Islet of Langerhans (tissue), 1 donor: ENCODE results near the gene SYNE2.

ENCODE experiments used
- FAIRE-seq: peaks from one replicate; lab custom pipeline; 2011; peaks lifted over from hg19 to GRCh38; lab: Jason Lieb, UNC

Gene SYNE2

DNA sequence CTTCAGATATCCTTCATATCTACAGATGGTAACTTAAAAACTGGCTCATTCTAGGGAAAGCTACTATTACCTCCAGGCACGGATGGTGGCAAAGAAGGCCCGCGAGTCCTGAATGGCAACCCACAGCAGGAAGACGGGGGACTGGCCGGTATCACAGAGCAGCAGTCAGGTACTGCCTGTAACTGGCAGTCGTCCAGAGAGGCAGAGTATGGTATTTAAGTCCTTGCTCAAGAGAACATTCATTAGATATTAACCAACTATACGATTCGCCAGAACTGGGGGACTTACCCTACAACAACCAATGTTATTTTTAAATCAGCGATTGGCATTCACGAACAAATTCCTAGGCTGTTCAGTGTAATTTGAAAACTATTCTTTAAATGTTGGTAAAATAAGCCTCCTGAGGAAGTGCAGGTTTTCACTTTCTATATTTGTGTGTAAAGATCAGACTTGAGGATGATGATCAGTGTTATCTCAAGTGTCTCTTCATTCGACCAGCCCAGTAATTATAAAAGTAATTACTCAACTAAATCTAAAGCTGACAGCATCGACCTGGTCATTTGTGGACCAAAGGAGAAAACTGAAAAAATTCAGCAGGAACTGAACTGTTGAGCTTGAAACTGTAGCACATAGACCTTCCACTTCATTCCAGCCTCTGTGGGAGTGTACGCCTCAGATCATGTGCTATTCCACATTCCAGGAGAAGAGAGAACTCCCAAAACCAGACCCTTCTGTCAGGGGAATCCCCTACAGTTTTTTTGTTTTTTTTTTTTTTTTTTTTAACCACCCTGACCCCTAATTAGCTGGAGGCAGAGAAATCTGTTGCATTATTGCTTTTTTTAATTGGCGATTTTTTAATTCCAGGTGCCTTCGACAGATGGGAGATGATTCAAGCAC is 365.8 kb downstream of the SYNE2 start:
- no peak for FAIRE-seq

DNA sequence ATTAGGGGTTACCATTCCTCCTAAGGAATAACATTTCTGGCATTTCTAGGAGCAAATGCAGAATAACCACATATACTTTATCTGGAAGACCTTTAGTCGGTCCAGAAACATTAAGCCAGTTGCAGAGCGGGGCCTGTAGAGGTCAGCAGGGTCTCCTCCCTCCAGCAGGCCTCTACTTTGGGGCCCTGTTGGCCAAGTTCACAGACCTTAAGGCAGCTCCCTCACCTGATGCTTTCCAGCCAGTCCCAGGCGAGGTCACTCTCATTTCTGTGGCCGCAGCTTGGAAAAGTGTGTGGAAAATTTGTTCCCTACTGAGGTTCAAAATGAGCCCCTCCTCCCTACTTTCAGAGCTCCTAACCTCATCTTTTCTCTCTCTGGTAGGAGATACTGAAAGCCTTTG is 367.3 kb downstream of the SYNE2 start:
- FAIRE-seq = no peak

DNA sequence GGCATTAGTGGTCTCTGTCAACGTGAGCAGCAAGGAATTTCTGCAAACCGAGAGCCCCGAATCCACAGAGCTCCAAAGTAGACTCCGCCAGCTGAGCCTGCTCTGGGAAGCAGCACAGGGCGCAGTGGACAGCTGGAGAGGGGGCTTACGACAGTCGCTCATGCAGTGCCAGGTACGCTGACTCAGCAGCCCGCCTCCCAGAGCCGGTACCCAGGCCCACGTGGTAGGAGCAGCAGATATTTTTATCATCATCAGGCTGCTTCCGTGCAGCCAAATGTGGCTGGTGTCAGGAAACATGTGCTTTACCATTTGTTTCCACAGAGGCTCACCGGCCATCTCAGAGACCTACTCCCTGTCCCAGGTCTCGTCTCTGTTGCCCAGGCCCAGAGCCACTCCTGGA is 367.7 kb downstream of the SYNE2 start:
- no peak for FAIRE-seq

DNA sequence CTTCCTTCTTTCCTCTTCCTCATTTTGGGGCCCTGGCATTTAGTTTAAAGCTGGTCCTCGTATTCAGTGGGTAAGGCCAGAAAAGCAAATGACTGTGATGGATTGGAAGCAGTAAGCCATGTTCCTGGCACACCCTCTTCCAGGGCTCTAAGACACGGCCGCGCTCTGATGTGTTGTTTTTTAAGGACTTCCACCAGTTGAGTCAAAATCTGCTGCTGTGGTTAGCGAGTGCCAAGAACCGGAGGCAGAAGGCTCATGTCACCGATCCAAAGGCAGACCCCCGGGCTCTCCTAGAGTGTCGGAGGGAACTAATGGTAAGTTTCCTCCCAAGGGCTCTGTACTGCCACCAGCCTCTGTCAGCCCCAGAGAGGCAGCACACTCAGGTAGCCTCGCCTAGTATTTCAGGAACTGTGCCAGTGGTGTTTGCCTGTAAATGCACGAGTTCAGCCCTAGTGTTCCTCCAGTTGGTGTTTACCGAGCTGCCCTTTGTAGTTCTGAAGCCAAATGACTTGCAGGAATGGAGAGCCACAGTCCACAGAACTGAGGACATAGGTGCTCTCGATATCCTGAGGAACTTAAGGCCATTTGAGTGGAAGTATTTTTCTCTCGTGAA is 368.7 kb downstream of the SYNE2 start:
- FAIRE-seq = no peak

DNA sequence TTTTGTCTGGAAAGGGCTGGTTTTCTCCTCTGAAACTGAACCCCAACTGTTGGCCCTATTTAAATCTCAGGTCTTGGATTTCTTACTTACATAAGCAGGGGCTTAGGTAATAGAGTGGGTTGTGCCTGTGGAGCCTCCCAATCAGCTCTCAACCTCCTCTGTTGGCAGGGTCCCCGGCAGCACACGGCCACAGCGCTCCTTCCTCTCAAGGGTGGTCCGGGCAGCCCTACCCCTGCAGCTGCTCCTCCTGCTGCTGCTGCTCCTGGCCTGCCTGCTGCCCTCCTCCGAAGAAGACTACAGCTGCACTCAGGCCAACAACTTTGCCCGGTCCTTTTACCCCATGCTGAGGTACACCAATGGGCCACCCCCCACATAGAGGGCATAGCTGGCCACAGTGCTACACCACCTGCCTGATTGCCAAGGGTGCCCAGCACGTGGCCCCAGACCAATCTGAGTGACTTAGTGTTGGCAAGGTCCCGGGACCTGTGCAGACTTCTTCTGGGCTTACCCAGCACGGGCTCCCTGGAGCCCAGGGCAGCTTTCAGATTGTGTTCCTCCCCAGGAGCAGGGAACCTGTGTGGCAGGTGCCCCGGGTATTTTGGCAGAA is 372.4 kb downstream of the SYNE2 start:
- no peak for FAIRE-seq

DNA sequence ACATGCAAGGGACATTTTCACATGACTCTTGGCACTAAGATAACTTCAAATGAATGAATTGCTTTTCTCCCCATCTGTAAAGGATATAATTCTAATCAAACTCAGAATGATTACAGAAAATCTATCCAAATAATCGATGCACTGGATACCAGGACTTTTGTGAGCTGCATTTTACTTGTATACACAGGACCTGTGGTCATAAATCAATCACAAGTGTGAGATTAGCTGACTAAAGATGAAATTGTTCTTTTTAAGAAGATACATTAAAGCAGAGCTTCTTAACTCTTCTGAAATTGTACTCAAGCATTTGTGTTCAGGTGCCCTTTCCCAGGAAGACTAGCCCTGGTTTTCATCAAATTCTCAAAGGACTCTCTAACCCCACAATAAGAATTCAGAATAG is 375.1 kb downstream of the SYNE2 start:
- no peak for FAIRE-seq

DNA sequence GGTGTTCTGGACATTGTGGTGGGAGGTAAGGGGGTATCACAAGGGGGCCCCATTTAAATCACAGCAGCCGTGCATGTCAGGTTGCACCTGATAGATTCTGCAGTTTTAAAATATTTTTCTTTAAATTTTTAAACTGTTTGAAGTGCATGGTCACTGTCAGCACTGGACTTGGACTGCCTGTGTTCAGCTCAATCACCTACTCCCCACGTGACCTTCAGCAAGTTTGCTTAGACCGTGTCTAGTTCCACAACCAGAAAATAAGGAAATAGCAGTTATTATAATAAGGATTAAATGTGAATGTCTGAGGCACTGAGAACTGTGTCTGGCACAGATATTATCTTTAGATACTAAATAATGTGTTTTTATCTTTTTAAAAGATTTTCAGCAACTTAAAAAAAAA is 376.7 kb downstream of the SYNE2 start:
- FAIRE-seq = no peak

- no peak for FAIRE-seq
Observed at GRCh38 chr14:64232095-64232838, 379.5 kb downstream of the SYNE2 start.

DNA sequence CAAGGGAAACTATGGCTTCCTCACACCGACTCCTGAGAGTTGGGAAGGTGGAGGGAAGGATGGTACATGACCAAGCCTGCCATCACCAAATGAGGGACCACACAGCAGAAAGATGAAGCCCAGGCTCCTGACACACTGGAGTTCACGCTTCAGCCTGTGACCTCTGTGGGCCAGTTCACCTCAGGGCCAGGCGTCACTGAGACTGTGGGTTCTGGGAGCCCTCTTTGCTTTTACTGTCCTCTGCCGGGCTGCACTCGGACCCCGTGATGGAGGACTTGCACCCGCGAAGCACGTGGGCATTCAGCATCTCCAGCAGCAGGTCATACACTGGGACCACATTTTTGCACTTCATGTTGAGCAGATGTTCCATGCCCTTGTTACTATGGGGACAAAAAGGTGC is 380.1 kb downstream of the SYNE2 start:
- FAIRE-seq = no peak

DNA sequence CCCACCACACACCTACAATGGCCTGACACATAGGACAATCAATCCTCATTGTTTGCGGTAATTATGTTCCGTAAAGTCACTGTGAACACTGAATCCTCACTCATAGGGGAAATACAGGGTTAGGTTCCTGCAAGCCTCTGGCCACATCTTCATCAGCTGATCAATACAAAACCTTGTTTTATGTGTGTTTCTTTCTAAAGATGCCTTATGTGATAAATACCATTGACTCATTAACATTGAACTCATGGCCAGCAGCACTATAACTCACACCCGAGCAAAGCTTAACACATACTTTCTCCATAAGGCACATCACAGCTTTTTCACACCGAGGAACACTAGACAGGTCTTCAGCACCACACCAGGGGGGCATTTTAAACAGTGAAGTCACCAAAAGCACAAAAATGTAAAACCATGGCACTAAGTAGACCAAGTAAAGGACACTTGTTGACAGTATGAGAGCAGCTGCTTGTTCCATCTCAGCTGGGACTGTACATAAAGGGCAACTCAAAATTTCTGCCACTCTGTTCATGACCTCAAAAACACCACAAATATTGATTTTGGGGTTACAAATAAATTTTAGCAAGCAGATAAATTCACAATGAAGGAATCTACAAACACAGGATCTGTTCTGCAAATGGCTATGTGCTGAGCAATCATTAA is 380.9 kb downstream of the SYNE2 start:
- FAIRE-seq = no peak

- FAIRE-seq = no peak
Observed at GRCh38 chr14:64234877-64235651, 382.3 kb downstream of the SYNE2 start.

DNA sequence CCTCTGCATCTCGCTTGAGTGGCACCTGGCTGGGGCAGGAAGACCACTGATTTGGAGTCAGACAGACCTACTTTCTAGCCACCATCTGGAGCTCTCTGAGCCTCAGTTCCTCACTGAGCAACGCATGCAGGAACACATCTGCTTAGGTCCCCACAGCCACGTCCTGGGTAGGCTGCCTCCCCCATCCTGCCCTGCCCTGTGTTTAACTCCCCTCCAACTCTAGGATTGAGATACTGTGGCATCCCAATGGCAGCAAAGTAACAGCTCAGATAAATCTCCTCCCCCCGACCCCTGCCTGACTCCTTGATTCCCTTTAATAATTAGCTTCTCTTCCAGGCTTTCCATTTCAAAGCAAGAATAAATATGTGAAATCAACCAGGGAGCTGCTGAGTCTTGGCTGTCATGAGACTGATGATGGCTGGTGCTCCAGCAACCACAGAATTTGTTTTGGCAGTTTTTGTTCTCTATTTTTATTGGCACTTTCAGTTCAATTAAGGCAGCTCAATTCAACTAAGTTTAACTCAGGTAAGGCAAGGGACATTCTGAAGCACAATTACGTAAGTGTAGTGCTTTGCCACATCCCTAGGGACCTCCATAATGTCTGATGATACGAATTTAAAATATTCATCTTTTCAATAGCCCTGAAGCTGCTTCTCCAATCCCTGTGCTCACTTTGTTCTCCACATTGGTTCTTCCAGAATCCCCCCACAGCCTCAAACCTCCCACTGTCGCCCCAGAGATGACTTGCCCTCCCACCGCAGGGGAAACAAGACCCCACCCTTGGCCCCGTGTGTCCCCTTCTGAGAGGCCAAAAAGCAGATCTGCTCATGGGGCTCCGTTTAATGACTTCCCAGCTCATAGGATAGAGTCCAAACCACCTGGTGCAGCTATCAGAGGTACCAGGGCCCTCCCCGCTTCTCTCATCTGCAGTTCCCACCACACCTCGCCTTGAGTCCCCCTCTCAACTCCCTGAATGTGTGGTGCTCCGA is 383.1 kb downstream of the SYNE2 start:
- FAIRE-seq = no peak

DNA sequence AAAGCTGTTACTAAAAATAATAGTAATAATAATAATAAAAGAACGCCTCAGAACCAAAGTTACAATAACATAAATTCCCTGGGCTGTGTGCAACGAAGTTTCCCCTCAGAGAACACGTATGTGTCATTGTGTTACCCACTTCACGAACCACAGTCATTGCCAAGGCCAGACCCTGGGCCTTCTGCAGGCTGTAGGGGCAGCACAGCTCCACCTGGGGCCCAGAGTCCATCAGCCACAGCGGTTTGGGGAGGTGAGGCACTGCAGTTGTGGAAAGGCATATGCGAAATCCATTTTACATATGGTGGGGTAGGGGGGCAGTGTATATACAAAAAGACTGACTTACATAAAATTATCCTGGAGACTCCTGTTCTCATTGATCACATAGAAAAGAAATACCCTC is 385.2 kb downstream of the SYNE2 start:
- FAIRE-seq = no peak

GRCh38 chr14:64238631-64239030 is 385.8 kb downstream of the SYNE2 start:
- no peak for FAIRE-seq

- no peak for FAIRE-seq
Observed at GRCh38 chr14:64244279-64244678, 391.5 kb downstream of the SYNE2 start.

GRCh38 chr14:64245491-64245890 is 392.7 kb downstream of the SYNE2 start:
- FAIRE-seq = no peak

DNA sequence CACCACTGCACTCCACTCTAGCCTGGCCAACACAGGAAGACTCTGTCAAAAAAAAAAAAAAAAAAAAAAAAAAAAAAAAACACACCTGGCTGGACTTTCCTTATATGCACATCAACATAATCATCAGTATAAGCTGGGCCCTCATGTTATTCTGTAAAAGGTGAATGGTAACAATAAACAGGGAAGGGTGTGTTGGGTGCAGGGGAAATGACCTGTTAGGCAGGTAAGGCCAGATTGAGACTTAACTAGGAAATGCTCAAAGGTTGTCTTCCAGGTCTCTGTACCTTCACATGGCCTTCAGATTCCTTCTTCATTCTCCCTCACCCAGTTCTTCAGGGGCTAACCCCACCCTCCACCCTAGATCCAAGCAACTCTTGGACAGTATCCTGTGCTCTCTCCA is 393.9 kb downstream of the SYNE2 start:
- no peak for FAIRE-seq

- no peak for FAIRE-seq
Observed at GRCh38 chr14:64247195-64247594, 394.4 kb downstream of the SYNE2 start.

- no peak for FAIRE-seq
Observed at GRCh38 chr14:64248689-64249088, 395.9 kb downstream of the SYNE2 start.

DNA sequence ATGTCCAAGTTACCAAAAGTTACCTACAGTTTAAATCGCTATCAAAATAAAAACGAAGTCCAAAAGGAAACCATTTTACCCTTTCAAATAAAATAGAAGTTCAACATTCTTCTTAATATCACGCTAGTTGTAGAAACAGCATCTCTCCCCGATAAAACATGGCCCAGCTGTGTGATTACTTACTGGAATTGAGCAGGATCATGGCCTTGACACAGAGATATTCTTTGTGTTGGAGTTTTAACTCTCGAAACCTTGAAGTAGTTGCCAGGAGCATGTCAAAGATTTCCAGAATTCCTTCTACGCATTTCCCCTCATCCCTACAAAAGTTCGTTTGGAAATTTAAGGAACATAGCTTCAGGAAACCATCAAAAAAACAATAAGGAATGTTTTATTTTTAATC is 396.6 kb downstream of the SYNE2 start:
- no peak for FAIRE-seq
